PFSK-1 (cell line): Measurements from ENCODE around the gene TBC1D8.

Experiments used
- POLR2AphosphoS5 ChIP-seq: IDR thresholded peaks from 2 replicates; pipeline ENCODE4 v1.6.1; 2012; ENCODE audit warnings: low read depth, mild to moderate bottlenecking, control low read depth, low read length, moderate library complexity
- TF ChIP-seq, protein P1 (sequence below), 2 experiments: IDR thresholded peaks; 2 replicates each; pipeline versions ENCODE4 v1.6.1 to v1.8.0; 2011 to 2012; ENCODE audit warnings: low read depth in 2 of 2, low read length in 2 of 2, control low read depth in 1 of 2, inconsistent platforms in 1 of 2, mild to moderate bottlenecking in 1 of 2, moderate library complexity in 1 of 2; ENCODE audit not compliant: insufficient read depth in 1 of 2

DNA sequence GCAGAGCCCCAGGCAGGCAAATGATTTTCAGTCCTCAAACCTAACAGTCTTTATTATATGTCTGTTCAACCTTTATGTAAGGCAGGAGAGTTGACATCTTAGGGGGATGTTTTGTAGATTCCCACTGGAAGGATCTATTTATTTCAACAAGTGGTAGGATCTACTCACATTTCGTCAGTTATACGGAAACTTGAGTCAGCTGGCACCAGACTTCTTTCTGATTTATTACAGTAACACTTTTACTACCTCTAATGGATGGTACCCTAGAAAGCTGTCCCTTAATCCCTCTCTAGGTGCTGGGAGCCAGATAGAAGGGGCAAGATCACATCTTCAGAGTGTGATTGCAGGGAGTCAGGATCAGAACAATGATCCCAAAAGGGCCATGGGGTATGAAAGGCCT lies 151.2 kb downstream of the TBC1D8 start:
- no peak for TF ChIP-seq POLR2AphosphoS5
- TF ChIP-seq, protein P1, sequence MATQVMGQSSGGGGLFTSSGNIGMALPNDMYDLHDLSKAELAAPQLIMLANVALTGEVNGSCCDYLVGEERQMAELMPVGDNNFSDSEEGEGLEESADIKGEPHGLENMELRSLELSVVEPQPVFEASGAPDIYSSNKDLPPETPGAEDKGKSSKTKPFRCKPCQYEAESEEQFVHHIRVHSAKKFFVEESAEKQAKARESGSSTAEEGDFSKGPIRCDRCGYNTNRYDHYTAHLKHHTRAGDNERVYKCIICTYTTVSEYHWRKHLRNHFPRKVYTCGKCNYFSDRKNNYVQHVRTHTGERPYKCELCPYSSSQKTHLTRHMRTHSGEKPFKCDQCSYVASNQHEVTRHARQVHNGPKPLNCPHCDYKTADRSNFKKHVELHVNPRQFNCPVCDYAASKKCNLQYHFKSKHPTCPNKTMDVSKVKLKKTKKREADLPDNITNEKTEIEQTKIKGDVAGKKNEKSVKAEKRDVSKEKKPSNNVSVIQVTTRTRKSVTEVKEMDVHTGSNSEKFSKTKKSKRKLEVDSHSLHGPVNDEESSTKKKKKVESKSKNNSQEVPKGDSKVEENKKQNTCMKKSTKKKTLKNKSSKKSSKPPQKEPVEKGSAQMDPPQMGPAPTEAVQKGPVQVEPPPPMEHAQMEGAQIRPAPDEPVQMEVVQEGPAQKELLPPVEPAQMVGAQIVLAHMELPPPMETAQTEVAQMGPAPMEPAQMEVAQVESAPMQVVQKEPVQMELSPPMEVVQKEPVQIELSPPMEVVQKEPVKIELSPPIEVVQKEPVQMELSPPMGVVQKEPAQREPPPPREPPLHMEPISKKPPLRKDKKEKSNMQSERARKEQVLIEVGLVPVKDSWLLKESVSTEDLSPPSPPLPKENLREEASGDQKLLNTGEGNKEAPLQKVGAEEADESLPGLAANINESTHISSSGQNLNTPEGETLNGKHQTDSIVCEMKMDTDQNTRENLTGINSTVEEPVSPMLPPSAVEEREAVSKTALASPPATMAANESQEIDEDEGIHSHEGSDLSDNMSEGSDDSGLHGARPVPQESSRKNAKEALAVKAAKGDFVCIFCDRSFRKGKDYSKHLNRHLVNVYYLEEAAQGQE (IDR thresholded peaks at IDR 0.05; ENCODE audit: insufficient read depth in 1 of 2, low read depth in 2 of 2, low read length in 2 of 2): no peak
